Measurements from ENCODE around the gene EFCAB12. TPM values are rescaled to one million over a fixed set of nuclear protein-coding genes. Genes with fewer than 3 reads are reported as not detected.

The EFCAB12 gene
- total RNA-seq, 2 donors from 2014 or later, result 1.0 to 1.4 TPM

GRCh38 chr3:129440618-129441190, 12.3 kb upstream of the EFCAB12 start:
- Mint-ChIP-seq H3K4me3 (peak overlapping the region; percentile 81 to 88), H3K36me3 (ENCODE audit: insufficient read depth in 2 of 2) (peaks cover 4 to 17% of the 10 kb centered on the region in 2 donors), H3K27me3 (ENCODE audit: low read depth) (no peaks in the 10 kb centered on the region), H3K9me3 (no peaks in the 10 kb centered on the region), H3K27ac (peak overlapping the region; percentile 81), H3K4me1 (ENCODE audit: low read depth) (peaks cover 62% of the 10 kb centered on the region)
- DNase-seq (no peak), ATAC-seq (replicated peaks in 1 of 2) (no peak)

GRCh38 chr3:129439817-129440617, 11.6 kb upstream of the EFCAB12 start, which contains the start of the genes IFT122 and MBD4:
IFT122 (plus strand) TSS chr3:129440224; CDS start chr3:129440331, 107 bp downstream.
MBD4 (minus strand) TSS chr3:129439948; CDS start chr3:129439833, 115 bp downstream.
- Mint-ChIP-seq H3K4me1 (ENCODE audit: low read depth) (peaks cover 69% of the 10 kb centered on the region), H3K36me3 (ENCODE audit: insufficient read depth in 2 of 2) (peaks cover 4 to 22% of the 10 kb centered on the region in 2 donors), H3K27me3 (ENCODE audit: low read depth) (no peaks in the 10 kb centered on the region), H3K9me3 (no peaks in the 10 kb centered on the region), H3K27ac (peak within 1 kb of the TSS; percentile 81), H3K4me3 (peak within 1 kb of the TSS; percentile 81 to 88)
- peak; percentile 92 to 93 for ATAC-seq (replicated peaks in 1 of 2)
- peak; percentile 99 for DNase-seq

GRCh38 chr3:129439226-129439816, 10.9 kb upstream of the EFCAB12 start:
- Mint-ChIP-seq H3K4me3 (peak overlapping the region; percentile 81 to 88), H3K4me1 (ENCODE audit: low read depth) (peaks cover 74% of the 10 kb centered on the region), H3K27ac (peak overlapping the region; percentile 81), H3K36me3 (ENCODE audit: insufficient read depth in 2 of 2) (peaks cover 4 to 22% of the 10 kb centered on the region in 2 donors), H3K27me3 (ENCODE audit: low read depth) (no peaks in the 10 kb centered on the region), H3K9me3 (no peaks in the 10 kb centered on the region)
- ATAC-seq (replicated peaks in 1 of 2) (peak in 1 of 2 donors; percentile 14), DNase-seq (peak; percentile 50 to 57)

DNA sequence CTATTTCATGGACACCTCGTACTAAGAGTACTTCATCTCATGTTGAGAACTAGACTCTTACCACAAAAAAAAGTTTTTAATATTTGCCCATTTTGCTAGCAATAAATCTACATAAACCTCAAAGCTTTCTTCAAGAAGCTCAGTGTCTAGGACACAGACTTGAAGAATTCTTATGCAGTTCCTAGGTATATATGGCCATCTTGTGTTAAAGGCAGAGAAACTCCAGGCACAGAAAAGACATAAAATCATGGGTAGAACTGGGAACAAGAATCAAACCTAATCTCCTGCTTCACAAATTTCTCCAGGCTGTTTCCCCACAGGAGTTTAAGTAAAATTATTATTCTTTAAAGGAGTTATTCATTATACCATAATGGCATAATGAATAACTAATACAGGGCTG, 6.9 kb upstream of the EFCAB12 start:
- DNase-seq, result no peak
- Mint-ChIP-seq H3K4me3 (peak overlapping the region; percentile 50 to 63), H3K27ac (peak overlapping the region; percentile 59), H3K9me3 (no peaks in the 10 kb centered on the region), H3K4me1 (ENCODE audit: low read depth) (peaks cover 41% of the 10 kb centered on the region), H3K36me3 (ENCODE audit: insufficient read depth in 2 of 2) (peaks cover 10 to 39% of the 10 kb centered on the region in 2 donors), H3K27me3 (ENCODE audit: low read depth) (no peaks in the 10 kb centered on the region)
- ATAC-seq (replicated peaks in 1 of 2), result no peak

DNA sequence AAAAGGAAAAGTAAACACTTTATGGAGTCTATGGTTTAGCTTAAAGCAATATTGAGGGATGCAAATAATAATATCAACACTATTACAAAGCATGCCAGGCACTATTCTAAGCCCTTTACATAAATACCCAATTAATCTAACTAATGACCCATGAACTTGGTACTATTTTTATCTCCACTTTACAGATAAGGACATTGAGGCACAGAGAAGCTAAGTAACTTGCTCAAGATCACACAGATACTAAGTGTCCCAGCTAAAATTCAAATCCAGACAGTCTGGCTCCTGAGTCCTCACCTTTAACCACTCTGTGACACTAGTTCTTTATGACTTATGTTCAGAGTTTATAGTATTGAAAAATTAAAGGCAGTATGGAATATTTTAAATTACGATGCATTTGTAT, 5.7 kb upstream of the EFCAB12 start:
- no peaks in the 10 kb centered on the region for H3K9me3 Mint-ChIP-seq
- peaks cover 10 to 36% of the 10 kb centered on the region in 2 donors for H3K36me3 Mint-ChIP-seq (ENCODE audit: insufficient read depth in 2 of 2)
- no peak overlapping the region for H3K4me3 Mint-ChIP-seq
- H3K27me3 Mint-ChIP-seq (ENCODE audit: low read depth), result no peaks in the 10 kb centered on the region
- DNase-seq (no peak), ATAC-seq (replicated peaks in 1 of 2) (no peak)
- H3K4me1 Mint-ChIP-seq (ENCODE audit: low read depth), result peaks cover 51% of the 10 kb centered on the region
- peak overlapping the region; percentile 59 for H3K27ac Mint-ChIP-seq

DNA sequence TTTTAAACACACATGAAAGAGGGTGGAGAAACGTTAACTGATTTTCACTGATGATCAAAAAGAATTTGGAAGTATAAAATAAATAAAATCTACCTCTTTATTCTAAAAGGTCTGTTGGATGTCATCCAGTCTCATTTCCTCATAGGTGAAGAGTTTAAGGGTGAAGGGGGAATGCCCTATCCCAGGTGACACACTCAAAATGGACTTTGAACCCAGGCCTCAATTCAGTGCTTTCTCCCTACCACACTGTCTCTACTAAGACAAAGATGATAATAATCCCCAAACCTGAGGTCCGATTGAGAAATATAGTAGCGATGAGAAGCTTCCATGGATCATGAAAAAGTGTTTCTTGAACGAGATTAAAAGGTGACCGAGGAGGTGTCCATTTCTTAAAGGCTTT, 5.1 kb upstream of the EFCAB12 start:
- Mint-ChIP-seq H3K27me3 (ENCODE audit: low read depth) (no peaks in the 10 kb centered on the region), H3K9me3 (no peaks in the 10 kb centered on the region), H3K4me1 (ENCODE audit: low read depth) (peaks cover 55% of the 10 kb centered on the region), H3K27ac (peak overlapping the region; percentile 36), H3K36me3 (ENCODE audit: insufficient read depth in 2 of 2) (peaks cover 10 to 36% of the 10 kb centered on the region in 2 donors), H3K4me3 (no peak overlapping the region)
- ATAC-seq (replicated peaks in 1 of 2) (no peak), DNase-seq (no peak)

- Mint-ChIP-seq H3K27ac (no peak overlapping the region), H3K4me1 (ENCODE audit: low read depth) (peaks cover 55% of the 10 kb centered on the region), H3K27me3 (ENCODE audit: low read depth) (peaks cover 5% of the 10 kb centered on the region), H3K36me3 (ENCODE audit: insufficient read depth in 2 of 2) (peaks cover 10 to 32% of the 10 kb centered on the region in 2 donors), H3K4me3 (no peak overlapping the region), H3K9me3 (no peaks in the 10 kb centered on the region)
- ATAC-seq (replicated peaks in 1 of 2), result no peak
- DNase-seq, result no peak
Measured at GRCh38 chr3:129432671-129433070, 4.2 kb upstream of the EFCAB12 start.

GRCh38 chr3:129432036-129432435, 3.6 kb upstream of the EFCAB12 start:
- Mint-ChIP-seq H3K36me3 (ENCODE audit: insufficient read depth in 2 of 2) (peaks cover 10 to 29% of the 10 kb centered on the region in 2 donors), H3K9me3 (no peaks in the 10 kb centered on the region), H3K4me3 (no peak overlapping the region), H3K27me3 (ENCODE audit: low read depth) (peaks cover 9% of the 10 kb centered on the region), H3K27ac (peak overlapping the region; percentile 30), H3K4me1 (ENCODE audit: low read depth) (peaks cover 55% of the 10 kb centered on the region)
- no peak for DNase-seq
- no peak for ATAC-seq (replicated peaks in 1 of 2)

DNA sequence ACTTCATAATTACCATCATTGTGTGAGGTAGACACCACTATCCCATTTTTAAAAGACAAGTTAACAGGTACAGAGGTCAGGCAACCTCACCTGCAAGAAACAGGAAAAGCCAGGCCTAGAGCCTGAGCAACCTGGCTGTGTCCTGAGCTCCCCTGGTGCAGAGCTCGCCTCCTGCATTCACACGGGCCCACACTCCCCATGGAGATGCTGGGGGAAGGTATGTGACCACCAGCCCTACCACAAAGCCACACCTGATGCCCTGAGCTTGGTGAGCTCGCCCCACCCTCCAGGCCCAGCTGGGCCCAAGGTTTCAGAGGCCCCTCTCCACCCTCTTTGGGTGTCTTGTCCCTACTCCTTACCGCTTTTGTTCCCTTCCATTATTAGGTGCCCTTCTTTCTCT, 1.2 kb upstream of the EFCAB12 start:
- peaks cover 9% of the 10 kb centered on the region for H3K27me3 Mint-ChIP-seq (ENCODE audit: low read depth)
- no peak overlapping the region for H3K27ac Mint-ChIP-seq
- no peaks in the 10 kb centered on the region for H3K9me3 Mint-ChIP-seq
- peaks cover 44% of the 10 kb centered on the region for H3K4me1 Mint-ChIP-seq (ENCODE audit: low read depth)
- peaks cover 5 to 16% of the 10 kb centered on the region in 2 donors for H3K36me3 Mint-ChIP-seq (ENCODE audit: insufficient read depth in 2 of 2)
- no peak for ATAC-seq (replicated peaks in 1 of 2)
- no peak overlapping the region for H3K4me3 Mint-ChIP-seq
- no peak for DNase-seq

DNA sequence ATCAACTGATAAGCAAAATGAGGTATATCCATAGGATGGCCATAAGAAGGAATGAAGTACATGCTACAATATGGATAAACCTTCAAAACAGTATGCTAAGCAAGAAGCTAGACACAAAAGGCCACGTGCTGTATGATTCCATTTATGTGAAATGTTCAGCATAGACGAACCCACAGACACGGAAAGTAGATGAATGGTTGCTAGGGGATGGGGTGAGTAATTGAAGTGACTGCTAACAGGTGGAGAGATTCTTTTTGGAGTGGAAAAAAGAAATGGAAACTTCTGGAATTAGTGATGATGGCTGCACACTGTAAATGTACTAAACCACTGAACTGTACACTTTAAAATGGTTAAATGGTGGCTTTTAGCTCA, 630 bp upstream of the EFCAB12 start:
- ATAC-seq (replicated peaks in 1 of 2) (peak in 1 of 2 donors; percentile 25), DNase-seq (no peak)
- H3K36me3 Mint-ChIP-seq (ENCODE audit: insufficient read depth in 2 of 2), result peaks cover 7 to 16% of the 10 kb centered on the region in 2 donors
- peaks cover 9% of the 10 kb centered on the region for H3K27me3 Mint-ChIP-seq (ENCODE audit: low read depth)
- peak overlapping the region; percentile 8 for H3K27ac Mint-ChIP-seq
- H3K4me3 Mint-ChIP-seq, result peak overlapping the region; percentile 66 to 87
- peaks cover 48% of the 10 kb centered on the region for H3K4me1 Mint-ChIP-seq (ENCODE audit: low read depth)
- H3K9me3 Mint-ChIP-seq, result peaks cover 0 to 3% of the 10 kb centered on the region in 2 donors

- Mint-ChIP-seq H3K4me3 (peak overlapping the region; percentile 66 to 87), H3K9me3 (peaks cover 0 to 4% of the 10 kb centered on the region in 2 donors), H3K27ac (no peak overlapping the region), H3K36me3 (ENCODE audit: insufficient read depth in 2 of 2) (peaks cover 7 to 8% of the 10 kb centered on the region in 2 donors), H3K4me1 (ENCODE audit: low read depth) (peaks cover 55% of the 10 kb centered on the region), H3K27me3 (ENCODE audit: low read depth) (peaks cover 9% of the 10 kb centered on the region)
- no peak for DNase-seq
- ATAC-seq (replicated peaks in 1 of 2), result no peak
Measured at GRCh38 chr3:129428007-129428375, 445 bp downstream of the EFCAB12 start.

DNA sequence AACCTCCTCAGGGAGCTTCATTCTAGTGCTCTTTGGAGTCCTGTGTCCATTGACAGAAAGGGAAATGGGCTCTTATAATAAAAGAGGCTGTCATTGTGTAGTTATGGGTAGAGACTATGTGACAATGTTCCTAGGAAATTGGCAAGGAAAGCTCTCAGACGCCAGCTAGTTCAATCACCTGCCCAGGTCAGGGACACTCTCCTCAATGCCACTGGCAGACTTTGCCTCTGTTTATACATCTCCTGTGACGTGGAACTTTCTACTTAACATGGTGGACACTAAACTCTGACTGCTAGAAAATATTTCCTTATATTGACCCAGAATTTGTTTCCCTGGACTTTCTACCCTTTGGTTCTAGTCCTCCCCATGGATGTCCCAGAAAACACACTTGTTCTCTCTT, 2.8 kb downstream of the EFCAB12 start:
- H3K27me3 Mint-ChIP-seq (ENCODE audit: low read depth), result peaks cover 9% of the 10 kb centered on the region
- peak overlapping the region in 1 of 2 donors; percentile 11 for H3K4me3 Mint-ChIP-seq
- ATAC-seq (replicated peaks in 1 of 2) (no peak), DNase-seq (no peak)
- H3K9me3 Mint-ChIP-seq, result peaks cover 0 to 4% of the 10 kb centered on the region in 2 donors
- H3K27ac Mint-ChIP-seq, result no peak overlapping the region
- peaks cover 55% of the 10 kb centered on the region for H3K4me1 Mint-ChIP-seq (ENCODE audit: low read depth)
- H3K36me3 Mint-ChIP-seq (ENCODE audit: insufficient read depth in 2 of 2), result peaks cover 0 to 2% of the 10 kb centered on the region in 2 donors

- DNase-seq (no peak), ATAC-seq (replicated peaks in 1 of 2) (no peak)
- Mint-ChIP-seq H3K36me3 (ENCODE audit: insufficient read depth in 2 of 2) (peaks cover 0 to 2% of the 10 kb centered on the region in 2 donors), H3K9me3 (peaks cover 0 to 4% of the 10 kb centered on the region in 2 donors), H3K27ac (no peak overlapping the region), H3K27me3 (ENCODE audit: low read depth) (peaks cover 9% of the 10 kb centered on the region), H3K4me3 (peak overlapping the region in 1 of 2 donors; percentile 11), H3K4me1 (ENCODE audit: low read depth) (peaks cover 55% of the 10 kb centered on the region)
Measured at GRCh38 chr3:129425213-129425612, 3.2 kb downstream of the EFCAB12 start.

Data from activated T-cell treated with anti-CD3 and anti-CD28 coated beads, Interleukin-2, amount 50 U/mL, for 72 hours (primary cell).